ENCODE data around the gene DSG4.

DNA sequence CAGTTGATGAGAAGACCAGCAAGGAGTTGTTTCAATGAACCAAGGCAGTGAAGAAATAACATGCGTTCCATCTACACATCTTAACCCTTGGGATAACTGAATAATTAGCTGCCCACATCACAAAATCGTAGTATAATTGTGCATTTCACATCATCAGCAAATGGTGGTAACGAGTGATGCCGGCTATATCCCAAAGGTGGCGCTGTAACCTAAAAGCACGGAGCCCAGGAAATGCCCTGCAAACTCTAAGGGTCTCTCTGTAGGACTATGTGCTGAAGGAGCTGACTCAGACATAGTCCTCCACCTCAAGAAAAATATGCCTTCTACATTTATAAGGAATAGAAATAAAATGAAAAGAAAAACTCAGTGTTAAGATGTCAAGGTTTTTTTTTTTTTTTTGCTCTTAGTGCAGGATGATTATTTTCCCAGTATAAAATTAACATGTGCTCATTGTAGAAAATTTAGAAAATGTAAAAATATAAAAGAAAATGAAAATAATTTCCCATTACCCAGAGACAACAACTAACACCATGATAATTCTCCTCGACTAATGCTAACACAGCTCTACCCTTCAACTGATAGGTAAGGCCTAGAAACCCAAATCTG lies 47.9 kb downstream of the DSG4 start:
- TF ChIP-seq ARNTL (CRISPR knock-in tag; IDR thresholded peaks at IDR 0.05; ENCODE audit: borderline replicate concordance, low read depth) (no peak), ZFP30 (CRISPR knock-in tag; IDR thresholded peaks at IDR 0.05) (no peak), GLIS3 (CRISPR knock-in tag; IDR thresholded peaks at IDR 0.05) (no peak), SNAI2 (CRISPR knock-in tag; IDR thresholded peaks at IDR 0.05) (no peak), BACH2 (CRISPR knock-in tag; IDR thresholded peaks at IDR 0.05; ENCODE audit: borderline replicate concordance) (no peak)
